Psoas muscle (tissue), 8 donors: ENCODE results near the gene ADAMTSL1. TPM values are rescaled to one million over a fixed set of nuclear protein-coding genes. Genes with fewer than 3 reads are reported as not detected.

ENCODE experiments used
- ATAC-seq, 4 donors: fragments of 200-7000 bp; cut with Tn5 transposase; one replicate each; pipeline ENCODE4 v1.9.1; 2020; ENCODE audit warnings: moderate library complexity in 3 of 4, mild to moderate bottlenecking in 2 of 4
- DNase-seq, 2 donors: peaks; one replicate each; pipeline ENCODE4 v3.0.0-alpha.2; 2020
- H3K27ac ChIP-seq: fragments of 200-600 bp; one replicate; pipeline ENCODE4 v1.8.0; 2022
- H3K27me3 ChIP-seq, 3 donors: fragments of 200-600 bp in 1 of 3; one replicate each; pipeline versions ENCODE4 v1.6.1 to v1.8.0; 2013 to 2022; ENCODE audit warnings: low read length in 2 of 3, mild to moderate bottlenecking in 2 of 3, moderate library complexity in 1 of 3; ENCODE audit not compliant: insufficient read depth in 3 of 3
- H3K36me3 ChIP-seq, 2 donors: fragments of 200-600 bp in 1 of 2; one replicate each; pipeline versions ENCODE4 v1.6.1 to v1.8.0; 2013 to 2022; ENCODE audit warnings: low read depth in 1 of 2, mild to moderate bottlenecking in 1 of 2, moderate library complexity in 1 of 2; ENCODE audit not compliant: insufficient read depth in 1 of 2
- H3K4me1 ChIP-seq: fragments of 200-600 bp; one replicate; pipeline ENCODE4 v1.8.0; 2022
- H3K4me3 ChIP-seq: fragments of 200-600 bp; one replicate; pipeline ENCODE4 v1.8.0; 2022; ENCODE audit warnings: mild to moderate bottlenecking
- H3K9me3 ChIP-seq: fragments of 200-600 bp; one replicate; pipeline ENCODE4 v1.8.0; 2022
- CTCF ChIP-seq: fragments of 200-600 bp; IDR thresholded peaks from one replicate; pipeline ENCODE4 v1.8.0; 2022; ENCODE audit warnings: antibody characterized with exemption
- WGBS, 3 donors: extraction: QIAGEN DNeasy Blood & Tissue Kit; methylation state at CpG; one replicate each; pipeline versions ENCODE4 v1.1.6 to v1.1.7; 2013; 5-methylcytosine and 5-hydroxymethylcytosine counted together
- intact Hi-C, 2 donors: fragments of 100-400 bp; cut with DNase I; formaldehyde crosslinking; loops; one replicate each; pipeline versions ENCODE4 v1.11.0 to v1.14.2; 2022
- polyA plus RNA-seq, 3 donors: library from polyadenylated mRNA; stranded (reverse); fragments of 200-250 nt; gene quantifications; one replicate each; pipeline ENCODE4 v1.2.3, GENCODE V29; 2013
- total RNA-seq, 4 donors: library from RNA; stranded (reverse); fragmentation: NEBNext Ultra II Directional in 2 of 4; extraction: Animal tissue kit (Norgen Biotek cat#: 25700) in 2 of 4; gene quantifications; one replicate each; pipeline versions ENCODE4 v1.2.1 to v1.2.4, GENCODE V29; 2021 to 2023
- donor health status: healthy with polysubstance abuse.
- donor health status: DM: no; HTN: no; CAD: no; lungs with moderate emphysema.
- donor health status: Bipolar disorder and iron deficiency.
- donor health status: healthy.
- donor health status: DM: yes; HTN: yes; CAD: no.
- donor health status: DM: no; HTN: no; CAD: no.
- donor health status: DM: no; HTN: no; CAD: no.
- donor health status: DM: yes; HTN: yes; CAD: no.

ADAMTSL1 gene
- total and polyA plus RNA-seq, 7 donors: 0.08 to 0.57 (median 0.28) TPM

DNA sequence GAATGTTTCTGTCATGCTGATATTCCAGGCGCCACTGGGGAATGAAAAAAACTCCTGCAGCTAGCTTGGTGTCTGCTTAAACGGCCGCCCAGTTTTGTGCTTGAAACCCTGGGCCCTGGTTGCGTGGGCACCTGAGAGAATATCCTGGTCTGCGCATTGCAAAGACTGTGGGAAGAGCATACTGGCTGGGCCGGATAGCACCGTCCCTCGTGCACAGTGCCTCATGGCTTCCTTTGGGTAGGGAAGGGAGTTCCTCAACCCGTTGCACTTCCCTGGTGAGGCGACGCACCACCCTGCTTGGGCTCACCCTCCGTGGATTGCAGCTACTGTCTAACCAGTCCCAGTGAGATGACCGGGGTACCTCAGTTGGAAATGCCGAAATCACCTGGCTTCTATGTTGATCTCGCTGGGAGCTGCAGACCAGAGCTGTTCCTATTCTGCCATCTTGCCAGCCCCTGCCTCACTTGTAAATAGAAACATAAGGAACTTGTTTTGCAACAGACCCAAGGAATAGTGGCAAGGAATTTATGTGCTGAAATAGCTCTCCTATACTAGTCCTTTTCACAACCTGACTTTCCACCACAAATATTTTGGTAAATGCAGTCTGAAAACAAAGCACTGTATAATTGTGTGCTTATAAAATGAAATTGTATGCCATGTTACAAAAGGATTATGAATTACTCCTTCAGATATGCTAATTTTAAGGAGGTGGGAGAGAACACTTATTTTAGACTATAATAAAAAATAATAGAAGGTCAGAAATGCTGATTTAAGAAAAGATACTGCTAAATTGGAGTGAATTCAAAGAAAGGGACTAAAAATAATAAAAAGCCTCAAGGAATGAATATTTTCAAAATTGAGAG, 90.3 kb downstream of the ADAMTSL1 start:
- intact Hi-C loops: no loop called here
- ATAC-seq: no peak

GRCh38 chr9:18566121-18566520, 92.2 kb downstream of the ADAMTSL1 start:
- intact Hi-C loops: no loop called here
- Histone ChIP-seq H3K36me3 (no peaks in the 10 kb centered on the region), H3K27me3 (no peaks in the 10 kb centered on the region), H3K27ac (no peak overlapping the region), H3K4me1 (no peaks in the 10 kb centered on the region), H3K4me3 (no peak overlapping the region), H3K9me3 (no peaks in the 10 kb centered on the region)
- DNase-seq (no peak), ATAC-seq (no peak)
- no peak for TF ChIP-seq CTCF
- WGBS, 3 donors: 78 to 82% (median 81%) methylated on average over 5 of the region's 5 CpGs

More for the DNA sequence above, 90.3 kb downstream of the ADAMTSL1 start:
- no peak for DNase-seq
- WGBS, 3 donors: 92 to 95% (median 93%) methylated on average over 15 of the region's 15 CpGs
- Histone ChIP-seq H3K27ac (no peak overlapping the region), H3K4me1 (no peaks in the 10 kb centered on the region), H3K4me3 (no peak overlapping the region), H3K36me3 (no peaks in the 10 kb centered on the region), H3K9me3 (peaks cover 14% of the 10 kb centered on the region), H3K27me3 (no peaks in the 10 kb centered on the region)
- no peak for TF ChIP-seq CTCF

GRCh38 chr9:18568973-18569372, 95.0 kb downstream of the ADAMTSL1 start:
- 26 to 35% (median 26%) methylated on average over 4 of the region's 4 CpGs for WGBS, 3 donors
- TF ChIP-seq CTCF: no peak

DNA sequence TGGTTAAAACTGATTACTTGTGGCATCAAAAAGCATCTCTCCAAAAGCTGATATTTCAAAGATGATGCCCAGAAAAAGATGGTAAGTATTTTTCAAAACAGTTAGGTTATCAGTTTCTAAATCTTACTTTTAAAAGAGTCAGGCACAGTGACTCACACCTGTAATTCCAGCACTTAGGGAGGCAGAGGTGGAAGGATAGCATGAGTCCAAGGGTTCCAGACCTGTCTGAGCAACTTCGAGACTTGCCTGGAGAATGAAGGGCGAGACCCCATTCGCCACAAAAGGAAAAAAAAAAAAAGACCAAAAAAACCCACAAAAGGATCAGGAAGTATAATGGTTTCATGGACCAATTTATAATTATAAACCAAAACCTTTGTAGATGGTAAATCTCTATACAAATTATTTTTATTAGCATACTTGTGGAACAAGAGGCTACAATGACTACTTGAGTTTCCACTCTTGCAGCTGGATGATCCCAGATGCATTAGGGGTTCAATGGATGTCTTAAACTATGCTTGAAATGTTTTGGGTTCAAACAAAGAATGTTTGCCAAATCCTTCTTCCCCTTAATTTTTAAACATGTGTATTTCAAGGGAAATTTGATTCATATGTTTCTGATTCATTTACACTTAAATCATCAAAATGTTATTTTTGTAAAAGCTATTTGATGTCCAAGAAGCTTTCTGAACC, 96.1 kb downstream of the ADAMTSL1 start:
- Histone ChIP-seq H3K27me3 (no peaks in the 10 kb centered on the region), H3K36me3 (no peaks in the 10 kb centered on the region), H3K4me1 (no peaks in the 10 kb centered on the region), H3K4me3 (no peak overlapping the region), H3K9me3 (no peaks in the 10 kb centered on the region), H3K27ac (no peak overlapping the region)
- WGBS, 3 donors: 92 to 95% (median 94%) methylated on average over 3 of the region's 3 CpGs
- DNase-seq: no peak
- TF ChIP-seq CTCF: no peak
- intact Hi-C loops: no loop called here
- no peak for ATAC-seq

More at GRCh38 chr9:18568973-18569372, 95.0 kb downstream of the ADAMTSL1 start:
- intact Hi-C loops: no loop called here
- H3K4me3 ChIP-seq: no peak overlapping the region
- no peak for DNase-seq
- H3K36me3 ChIP-seq: no peaks in the 10 kb centered on the region
- no peak overlapping the region for H3K27ac ChIP-seq
- no peak for ATAC-seq
- H3K27me3 ChIP-seq: no peaks in the 10 kb centered on the region
- no peaks in the 10 kb centered on the region for H3K4me1 ChIP-seq
- H3K9me3 ChIP-seq: no peaks in the 10 kb centered on the region
